GM06990 (cell line): Measurements from ENCODE around the gene ATP2C2.

Source experiments
- DNase-seq: peaks from one replicate; pipeline ENCODE4 v3.0.0-alpha.2; 2011; ENCODE audit not compliant: insufficient read length; ENCODE audit errors: extremely low read depth
- H3K27me3 ChIP-seq: replicated peaks from 2 replicates; pipeline ENCODE4 v1.6.0; 2011; ENCODE audit warnings: low read length; ENCODE audit not compliant: control insufficient read depth, insufficient read depth
- H3K36me3 ChIP-seq: 2 replicates; pipeline ENCODE4 v1.5.1; 2011; ENCODE audit warnings: low read length; ENCODE audit not compliant: control insufficient read depth, insufficient read depth
- H3K4me3 ChIP-seq: replicated peaks from 2 replicates; pipeline ENCODE4 v1.5.1; 2011; ENCODE audit warnings: low read depth, mild to moderate bottlenecking, control low read depth, low read length
- TF ChIP-seq, protein P1 (sequence below): IDR thresholded peaks from 2 replicates; pipeline ENCODE4 v1.5.1; 2011; ENCODE audit warnings: low read length, control low read depth, mild to moderate bottlenecking, inconsistent platforms; ENCODE audit not compliant: insufficient read depth, poor library complexity, severe bottlenecking

ATP2C2 gene

DNA sequence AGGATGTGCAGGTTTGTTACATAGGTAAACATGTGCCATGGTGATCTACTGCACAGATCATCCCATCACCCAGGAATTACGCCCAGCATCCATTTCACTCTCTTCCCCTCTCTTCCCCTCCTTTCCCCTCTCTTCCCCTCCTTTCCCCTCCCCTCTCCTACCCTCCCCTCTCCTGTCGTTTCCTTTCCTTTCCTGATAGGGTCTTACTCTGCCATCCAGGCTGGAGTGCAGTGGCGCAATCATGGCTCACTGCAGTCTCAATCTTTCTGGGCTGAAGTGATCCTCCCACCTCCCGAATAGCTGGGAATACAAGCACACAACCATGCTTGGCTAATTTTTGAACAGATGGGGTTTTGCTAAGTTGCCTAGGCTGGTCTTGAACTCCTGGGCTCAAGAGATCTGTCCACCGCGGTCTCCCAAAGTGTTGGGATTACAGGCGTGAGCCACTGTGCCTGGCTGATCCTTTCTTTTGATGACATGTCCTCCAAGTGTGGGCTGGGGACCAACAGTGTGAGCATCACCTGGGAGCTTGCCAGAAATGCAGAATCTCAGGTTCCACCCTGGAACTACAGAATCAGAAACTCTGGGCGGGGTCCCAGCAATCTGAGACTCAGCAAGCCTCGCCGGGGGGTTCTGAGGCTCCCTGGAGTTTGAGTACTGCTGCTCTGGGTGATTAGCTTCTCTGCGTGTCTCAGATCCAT lies 10.8 kb downstream of the ATP2C2 start:
- Histone ChIP-seq H3K36me3 (no peaks in the 10 kb centered on the region), H3K27me3 (no peaks in the 10 kb centered on the region; the same call in 1 of the 2 replicates), H3K4me3 (no peak overlapping the region)
- DNase-seq, result no peak
- TF ChIP-seq, protein P1, sequence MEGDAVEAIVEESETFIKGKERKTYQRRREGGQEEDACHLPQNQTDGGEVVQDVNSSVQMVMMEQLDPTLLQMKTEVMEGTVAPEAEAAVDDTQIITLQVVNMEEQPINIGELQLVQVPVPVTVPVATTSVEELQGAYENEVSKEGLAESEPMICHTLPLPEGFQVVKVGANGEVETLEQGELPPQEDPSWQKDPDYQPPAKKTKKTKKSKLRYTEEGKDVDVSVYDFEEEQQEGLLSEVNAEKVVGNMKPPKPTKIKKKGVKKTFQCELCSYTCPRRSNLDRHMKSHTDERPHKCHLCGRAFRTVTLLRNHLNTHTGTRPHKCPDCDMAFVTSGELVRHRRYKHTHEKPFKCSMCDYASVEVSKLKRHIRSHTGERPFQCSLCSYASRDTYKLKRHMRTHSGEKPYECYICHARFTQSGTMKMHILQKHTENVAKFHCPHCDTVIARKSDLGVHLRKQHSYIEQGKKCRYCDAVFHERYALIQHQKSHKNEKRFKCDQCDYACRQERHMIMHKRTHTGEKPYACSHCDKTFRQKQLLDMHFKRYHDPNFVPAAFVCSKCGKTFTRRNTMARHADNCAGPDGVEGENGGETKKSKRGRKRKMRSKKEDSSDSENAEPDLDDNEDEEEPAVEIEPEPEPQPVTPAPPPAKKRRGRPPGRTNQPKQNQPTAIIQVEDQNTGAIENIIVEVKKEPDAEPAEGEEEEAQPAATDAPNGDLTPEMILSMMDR, result no peak

GRCh38 chr16:84379709-84380362 lies 11.5 kb downstream of the ATP2C2 start:
- Histone ChIP-seq H3K36me3 (no peaks in the 10 kb centered on the region), H3K4me3 (no peak overlapping the region), H3K27me3 (no peaks in the 10 kb centered on the region; the same call in 1 of the 2 replicates)
- no peak for DNase-seq
- TF ChIP-seq, protein P1, result no peak

DNA sequence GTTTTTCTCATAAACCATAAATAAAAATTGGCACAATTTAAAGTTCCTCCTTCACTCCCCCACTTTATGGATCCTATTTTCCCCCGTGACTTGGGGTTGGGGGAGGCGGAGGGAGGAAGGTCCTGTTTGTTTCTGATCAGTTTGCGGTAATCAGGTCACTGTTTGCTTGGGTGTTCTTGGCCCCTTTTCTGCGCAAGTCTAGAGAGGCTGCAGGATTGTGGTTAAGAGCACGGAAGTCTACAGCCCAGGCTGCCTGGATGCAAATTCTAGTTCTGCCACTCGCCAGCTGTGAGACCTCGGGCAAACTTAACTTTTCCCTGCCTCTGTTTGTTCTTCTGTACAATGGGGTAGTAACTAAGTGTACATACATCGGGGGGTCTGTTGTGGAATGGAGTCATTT lies 12.1 kb downstream of the ATP2C2 start:
- no peak for DNase-seq
- TF ChIP-seq, protein P1, result no peak
- Histone ChIP-seq H3K27me3 (no peaks in the 10 kb centered on the region; the same call in 1 of the 2 replicates), H3K36me3 (no peaks in the 10 kb centered on the region), H3K4me3 (no peak overlapping the region)

DNA sequence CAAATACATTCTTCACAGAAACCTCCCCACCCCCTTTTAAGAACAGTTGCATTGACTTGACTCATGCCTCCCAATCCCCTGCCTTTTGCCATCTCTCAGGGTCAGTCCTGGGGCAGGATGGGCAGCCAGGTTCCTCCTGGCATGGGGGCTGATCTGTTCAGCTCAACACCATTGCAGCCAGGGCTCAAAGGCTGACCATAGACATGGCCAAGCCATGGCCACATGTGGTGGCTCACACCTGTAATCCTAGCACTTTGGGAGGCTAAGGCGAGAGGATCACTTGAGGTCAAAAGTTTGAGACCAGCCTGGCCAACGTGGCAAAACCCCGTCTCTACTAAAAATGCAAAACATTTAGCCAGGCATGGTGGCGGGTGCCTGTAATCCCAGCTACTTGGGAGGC lies 14.1 kb downstream of the ATP2C2 start:
- Histone ChIP-seq H3K4me3 (no peak overlapping the region), H3K36me3 (no peaks in the 10 kb centered on the region), H3K27me3 (no peaks in the 10 kb centered on the region; the same call in 1 of the 2 replicates)
- no peak for DNase-seq
- TF ChIP-seq, protein P1, result no peak

DNA sequence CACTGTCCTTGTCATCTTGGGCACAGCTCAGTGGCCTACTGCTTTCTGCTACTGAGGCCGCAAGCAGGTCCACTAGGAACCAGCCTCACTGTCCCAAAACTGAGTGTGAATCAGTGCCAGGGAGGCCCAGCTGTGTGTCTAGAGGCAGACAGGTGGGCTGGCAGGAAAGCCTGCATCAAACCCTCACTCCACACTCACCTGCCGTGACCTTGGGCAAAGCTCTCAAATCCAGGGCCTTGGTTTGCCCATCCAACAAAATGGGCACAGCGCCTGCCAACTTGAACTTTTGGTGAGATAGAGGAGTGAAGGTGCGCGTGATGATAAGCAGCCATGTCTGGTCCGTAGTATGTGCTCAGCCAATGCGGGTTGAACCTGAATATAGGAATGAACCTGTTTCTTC lies 14.8 kb downstream of the ATP2C2 start:
- TF ChIP-seq, protein P1, result no peak
- Histone ChIP-seq H3K27me3 (no peaks in the 10 kb centered on the region; the same call in 1 of the 2 replicates), H3K4me3 (no peak overlapping the region), H3K36me3 (no peaks in the 10 kb centered on the region)
- no peak for DNase-seq
